ENCODE data around the gene GPN1.
"Not testable (repeated sequence)": the region's sequence is repeated elsewhere in the genome, so short reads cannot be mapped to it uniquely, and the experiment has no call there.

The GPN1 gene

GRCh38 chr2:27628767-27629709, at the start of gene GPN1, which contains the start of gene CCDC121:
GPN1 (plus strand) TSS chr2:27629050; CDS start chr2:27629059, 9 bp downstream.
CCDC121 (minus strand) TSS chr2:27629012; CDS start chr2:27627799, 1,213 bp downstream.
- peak; percentile 96 for DNase-seq

GRCh38 chr2:27581417-27582128, 47.3 kb upstream of the GPN1 start:
- DNase-seq = no peak

- DNase-seq = no peak
Measured at GRCh38 chr2:27582129-27582694, 46.6 kb upstream of the GPN1 start.

DNA sequence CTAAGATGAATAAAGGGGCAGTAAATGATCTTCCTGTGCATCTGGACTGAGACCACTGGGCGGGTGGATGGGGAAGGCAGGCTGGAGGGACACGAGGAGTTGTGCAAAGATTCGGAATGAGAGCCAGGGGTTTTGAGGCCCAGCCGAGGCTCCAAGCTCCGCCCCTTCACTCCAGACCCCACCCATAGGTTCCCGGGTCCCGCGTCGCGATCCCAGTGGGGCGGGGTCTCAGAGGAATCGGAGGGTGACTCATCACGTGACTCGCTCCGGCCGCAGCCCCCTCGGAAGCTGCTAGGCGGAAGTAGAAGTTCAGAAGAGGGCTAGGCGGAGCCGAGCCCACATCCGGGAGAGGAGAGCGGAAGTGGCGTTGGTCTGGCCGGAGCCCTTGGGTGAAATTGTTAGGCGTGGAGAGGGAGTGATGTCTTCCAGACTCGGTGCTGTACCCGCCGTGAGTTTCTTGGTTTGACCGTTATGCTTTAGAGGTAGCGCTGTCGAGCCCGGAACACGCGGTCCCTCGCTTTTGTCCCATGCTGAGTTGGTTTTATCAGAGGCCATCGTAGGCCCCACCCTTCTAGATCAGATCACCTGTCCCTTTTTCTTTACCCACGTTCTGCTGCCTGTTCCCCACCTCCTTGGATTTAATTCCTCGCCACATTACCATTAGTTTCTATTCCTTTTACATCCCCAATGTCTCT, 46.0 kb upstream of the GPN1 start, which contains the start of gene ZNF512:
TSS of gene ZNF512 (plus strand) at position 348 of the 695 bp plus-strand sequence. CDS start at position 419, 71 bp downstream.
- peak; percentile 86 for DNase-seq

- no peak for DNase-seq
Measured at GRCh38 chr2:27583390-27583915, 45.4 kb upstream of the GPN1 start.

DNA sequence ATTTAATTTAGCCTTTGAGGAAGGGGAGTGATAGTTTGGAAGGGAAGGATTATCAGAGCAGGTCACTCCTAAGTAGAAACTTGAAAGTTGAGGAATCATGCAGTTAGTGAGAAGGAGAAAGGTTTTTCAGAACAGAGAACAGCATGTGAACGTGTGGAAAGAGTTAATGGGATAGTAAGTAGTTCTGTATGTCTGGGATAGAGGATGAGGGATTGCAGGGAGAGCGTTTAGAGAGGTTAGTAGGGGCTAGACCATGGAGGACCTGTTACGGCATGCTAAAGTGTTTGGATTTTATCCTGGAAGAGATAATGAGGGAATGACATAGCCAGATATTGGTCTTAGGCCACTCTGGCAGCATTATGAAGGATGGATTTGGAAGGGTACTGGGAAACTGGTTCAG, 44.3 kb upstream of the GPN1 start:
- DNase-seq = no peak

GRCh38 chr2:27587025-27587424, 41.8 kb upstream of the GPN1 start:
- DNase-seq = no peak

DNA sequence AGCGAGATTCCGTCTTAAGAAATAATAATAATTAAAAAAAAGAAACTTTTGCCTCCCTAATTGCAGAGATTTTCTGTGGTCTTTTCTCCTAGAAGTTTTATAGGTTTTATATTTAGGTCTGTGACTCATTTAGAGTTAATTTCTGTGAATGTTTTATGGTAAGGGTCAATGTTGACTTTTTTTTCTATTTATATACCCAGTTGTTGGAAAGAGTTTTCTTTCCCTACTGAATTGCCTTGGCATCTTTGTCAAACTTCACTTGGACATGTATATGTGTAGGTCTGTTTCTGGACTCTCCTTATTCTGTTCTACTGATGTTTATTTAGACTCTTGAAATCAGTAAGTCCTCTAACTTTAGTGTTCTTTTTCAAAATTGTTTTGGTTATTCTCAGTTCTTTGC, 40.5 kb upstream of the GPN1 start:
- DNase-seq = no peak

- no peak for DNase-seq
Measured at GRCh38 chr2:27591745-27592144, 37.1 kb upstream of the GPN1 start.

GRCh38 chr2:27593240-27593639, 35.6 kb upstream of the GPN1 start:
- DNase-seq = no peak

DNA sequence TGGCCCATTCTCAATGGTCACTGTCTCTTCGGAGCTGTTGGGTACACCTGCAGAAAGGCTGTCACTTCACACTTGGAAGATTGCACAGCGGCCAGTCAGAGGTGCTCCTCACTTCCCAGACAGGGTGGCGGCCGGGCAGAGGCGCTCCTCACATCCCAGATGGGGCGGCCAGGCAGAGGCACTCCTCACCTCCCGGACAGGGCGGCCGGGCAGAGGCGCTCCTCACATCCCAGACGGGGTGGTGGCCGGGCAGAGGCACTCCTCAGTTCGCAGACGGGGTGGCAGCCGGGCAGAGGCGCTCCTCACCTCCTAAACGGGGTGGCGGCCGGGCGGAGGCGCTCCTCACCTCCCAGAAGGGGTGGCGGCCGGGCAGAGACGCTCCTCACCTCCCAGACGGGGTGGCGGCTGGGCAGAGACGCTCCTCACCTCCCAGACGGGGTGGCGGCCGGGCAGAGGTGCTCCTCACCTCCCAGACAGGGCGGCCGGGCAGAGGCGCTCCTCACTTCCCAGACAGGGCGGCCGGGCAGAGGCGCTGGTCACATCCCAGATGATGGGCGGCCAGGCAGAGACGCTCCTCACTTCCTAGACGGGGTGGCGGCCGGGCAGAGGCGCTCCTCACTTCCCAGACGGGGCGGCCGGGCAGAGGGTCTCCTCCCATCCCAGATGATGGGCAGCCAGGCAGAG, 34.7 kb upstream of the GPN1 start:
- not testable (repeated sequence) for DNase-seq

GRCh38 chr2:27595412-27595811, 33.4 kb upstream of the GPN1 start:
- DNase-seq = not testable (repeated sequence)

GRCh38 chr2:27596627-27597026, 32.2 kb upstream of the GPN1 start:
- no peak for DNase-seq

GRCh38 chr2:27606611-27607010, 22.2 kb upstream of the GPN1 start:
- DNase-seq = no peak

GRCh38 chr2:27613985-27614384, 14.9 kb upstream of the GPN1 start:
- no peak for DNase-seq

GRCh38 chr2:27615316-27615715, 13.5 kb upstream of the GPN1 start:
- DNase-seq = no peak

GRCh38 chr2:27621524-27621923, 7.3 kb upstream of the GPN1 start:
- no peak for DNase-seq

GRCh38 chr2:27622921-27623384, 5.9 kb upstream of the GPN1 start:
- DNase-seq = no peak

DNA sequence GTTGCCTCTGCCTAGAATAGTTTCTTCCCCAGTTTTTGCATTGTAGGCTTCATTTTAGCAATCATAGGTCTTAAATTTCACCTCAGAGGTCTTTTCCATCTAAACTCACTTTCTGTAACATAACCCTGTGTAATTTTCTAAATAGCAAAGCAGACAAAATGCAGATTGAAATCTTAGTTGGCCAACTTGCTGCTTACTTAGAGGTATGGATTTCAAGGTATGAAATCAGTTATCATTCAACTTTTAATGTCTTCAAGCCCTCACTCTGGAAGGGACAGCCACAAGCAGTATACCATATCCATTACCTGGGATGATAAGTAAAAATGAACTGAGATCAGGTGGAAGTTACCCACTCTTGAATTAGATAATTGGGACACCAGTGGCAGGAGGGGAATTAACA, 3.9 kb upstream of the GPN1 start:
- DNase-seq = no peak

DNA sequence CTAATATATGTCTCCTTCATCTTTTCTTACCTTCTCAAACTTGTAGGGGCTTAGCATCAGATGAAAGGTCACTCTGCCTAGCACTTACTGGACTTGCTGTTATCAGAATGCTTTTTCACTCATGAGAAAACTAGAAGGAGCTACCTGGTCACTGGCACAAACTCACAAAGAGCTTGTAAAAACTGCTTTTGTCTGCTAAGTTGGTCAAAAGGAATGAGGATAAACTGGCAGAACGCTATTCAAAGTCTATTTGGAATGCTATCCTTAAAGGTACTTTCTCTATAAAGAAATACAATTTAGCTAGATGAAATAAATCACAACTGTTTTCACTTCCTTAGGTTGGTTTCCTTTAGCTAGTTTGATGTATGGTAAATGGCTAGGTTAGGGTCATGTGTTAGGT, 2.5 kb upstream of the GPN1 start:
- not testable (repeated sequence) for DNase-seq

DNA sequence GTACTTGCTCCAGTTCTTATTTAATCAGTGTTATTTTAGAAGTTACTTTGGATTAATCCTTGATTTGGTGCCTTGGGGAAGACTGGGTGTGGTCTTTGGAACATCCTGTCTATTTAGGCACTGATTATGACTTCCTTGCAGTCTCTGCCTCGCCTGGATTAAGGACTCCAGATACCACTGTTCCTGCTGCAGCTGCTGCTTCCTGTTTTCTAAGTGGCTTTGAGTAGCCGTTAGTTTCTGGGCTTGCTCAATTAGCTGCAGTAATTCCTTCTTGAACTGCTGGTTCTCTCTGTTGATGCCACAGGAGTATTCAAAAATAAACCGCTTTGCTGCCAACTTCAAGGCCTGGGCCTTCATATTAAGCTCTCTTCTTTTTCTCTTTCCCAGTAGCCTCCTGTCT, 1.9 kb upstream of the GPN1 start:
- DNase-seq = not testable (repeated sequence)

Measured in stimulated activated CD4-positive, alpha-beta T cell treated with anti-CD3 and anti-CD28 coated beads, Interleukin-4, amount 100 ng/mL, for 24 hours (primary cell).